HPDE6-E6E7 (cell line): Measurements from ENCODE around the gene ADARB2.

Experiments
- DNase-seq: peaks from one replicate; pipeline ENCODE4 v3.0.0; 2011; ENCODE audit warnings: missing footprints; ENCODE audit errors: extremely low spot score

Gene ADARB2

DNA sequence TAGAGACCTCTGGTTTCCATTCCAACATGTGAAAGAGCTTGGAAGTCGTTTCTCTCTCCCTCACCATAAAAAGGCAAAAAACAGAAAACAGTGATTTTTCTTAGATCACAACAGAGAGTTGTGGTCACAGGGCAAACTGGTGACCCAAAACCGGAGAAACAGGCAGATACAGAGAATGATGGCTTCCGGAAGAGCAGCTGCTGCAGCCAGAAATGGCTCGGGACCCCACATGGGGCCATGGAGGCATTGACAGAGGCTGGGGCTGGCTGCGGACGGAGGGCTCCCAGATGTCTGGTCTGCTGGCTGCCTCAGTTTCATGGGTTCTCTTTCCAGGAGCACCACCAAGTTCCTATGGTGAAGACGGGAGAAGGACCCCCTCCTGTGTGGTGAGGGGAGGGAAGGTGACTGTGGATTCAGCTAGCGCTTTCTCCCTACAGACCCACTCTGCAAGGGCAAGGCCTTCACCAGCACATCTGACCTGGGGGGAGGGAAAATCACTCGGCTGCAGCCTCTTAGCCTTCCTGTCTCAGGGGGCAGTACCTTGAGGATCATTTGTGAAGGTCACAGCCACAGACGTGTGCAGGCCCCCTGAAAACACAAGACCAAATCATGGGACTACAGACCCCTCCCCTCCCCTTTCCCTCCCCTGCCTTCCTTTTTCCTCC lies 599.7 kb downstream of the ADARB2 start:
- no peak for DNase-seq

DNA sequence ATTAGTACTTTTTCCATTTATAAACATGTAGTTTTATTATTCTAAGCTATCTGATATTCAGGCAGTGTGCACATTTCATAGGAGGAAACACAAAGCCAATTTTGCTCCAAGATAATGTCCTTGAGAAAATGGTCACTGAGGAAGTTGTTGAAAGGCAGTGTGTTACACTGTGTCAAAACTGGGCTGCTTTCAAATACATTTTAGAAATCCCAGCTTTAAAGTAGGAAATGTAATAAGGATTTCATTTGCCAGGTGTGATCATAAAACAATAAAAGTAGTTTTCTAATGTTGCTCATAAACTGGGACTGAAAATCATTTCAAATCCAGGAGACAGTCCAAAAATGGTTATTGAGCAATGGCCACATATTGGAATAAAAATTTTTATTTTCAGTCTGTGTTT lies 601.1 kb downstream of the ADARB2 start:
- no peak for DNase-seq

DNA sequence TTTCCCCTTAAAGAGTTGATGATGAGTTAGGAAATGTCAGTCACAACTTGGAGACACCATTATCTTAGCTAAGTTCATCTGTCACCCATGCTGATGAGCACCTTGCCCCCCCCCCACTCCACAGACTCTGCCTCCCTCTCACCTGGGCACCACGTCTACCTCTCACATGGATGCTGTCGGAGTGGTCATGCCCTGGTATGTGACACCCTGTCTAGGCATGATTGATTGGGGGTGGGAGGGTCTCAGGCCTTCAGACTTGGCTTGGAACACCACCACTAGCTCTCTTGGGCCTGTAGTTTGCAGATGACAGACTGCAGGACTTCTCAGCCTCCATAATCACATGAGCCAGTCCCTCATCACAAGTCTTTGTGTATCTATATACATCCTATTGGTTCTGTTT lies 603.2 kb downstream of the ADARB2 start:
- no peak for DNase-seq

DNA sequence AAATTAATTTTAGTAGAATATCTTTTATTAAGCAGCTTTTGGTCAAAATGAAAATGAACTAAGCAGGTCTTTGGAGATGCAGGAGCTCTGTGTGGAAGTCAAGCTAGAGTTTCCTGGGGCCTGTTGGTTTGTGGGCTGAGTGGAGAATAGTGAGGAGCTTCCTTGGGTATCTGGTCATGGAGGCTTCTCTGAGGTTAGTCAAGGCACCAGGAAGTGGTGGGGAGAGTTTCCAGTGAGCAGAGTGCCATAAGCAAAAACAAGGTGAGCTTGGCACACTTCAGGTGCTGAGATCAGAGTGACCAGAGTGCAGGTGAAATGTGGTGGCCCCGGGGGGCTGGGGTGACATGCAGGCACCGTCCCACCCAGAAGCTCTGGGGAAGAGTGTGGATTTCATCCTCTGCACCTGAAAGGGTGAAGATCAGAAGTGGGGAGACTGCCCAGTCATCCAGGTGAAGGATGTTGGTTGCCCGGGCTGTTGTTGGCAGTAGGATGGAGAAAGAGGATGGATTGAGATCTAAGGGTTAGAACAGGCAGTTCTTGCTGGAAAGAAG lies 603.8 kb downstream of the ADARB2 start:
- no peak for DNase-seq

DNA sequence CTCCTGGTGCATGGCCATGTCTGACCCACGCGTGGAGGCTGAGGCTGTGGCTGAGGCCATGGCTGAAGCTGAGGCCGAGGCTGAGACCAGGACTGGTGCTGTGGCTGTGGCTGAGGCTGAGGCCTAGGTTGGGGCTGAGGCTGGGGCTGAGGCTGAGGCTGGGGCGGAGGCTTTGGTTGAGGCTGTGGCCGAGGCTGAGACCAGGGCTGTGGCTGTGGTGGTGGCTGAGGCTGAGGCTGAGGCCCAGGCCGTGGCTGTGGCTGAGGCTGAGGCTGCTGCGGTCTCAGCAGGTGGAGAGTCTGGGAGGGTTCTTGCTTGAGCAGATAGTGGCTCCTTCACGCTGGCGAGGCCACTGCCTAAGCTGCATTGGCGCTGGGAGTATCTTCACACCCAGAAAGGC lies 604.7 kb downstream of the ADARB2 start:
- DNase-seq: no peak

DNA sequence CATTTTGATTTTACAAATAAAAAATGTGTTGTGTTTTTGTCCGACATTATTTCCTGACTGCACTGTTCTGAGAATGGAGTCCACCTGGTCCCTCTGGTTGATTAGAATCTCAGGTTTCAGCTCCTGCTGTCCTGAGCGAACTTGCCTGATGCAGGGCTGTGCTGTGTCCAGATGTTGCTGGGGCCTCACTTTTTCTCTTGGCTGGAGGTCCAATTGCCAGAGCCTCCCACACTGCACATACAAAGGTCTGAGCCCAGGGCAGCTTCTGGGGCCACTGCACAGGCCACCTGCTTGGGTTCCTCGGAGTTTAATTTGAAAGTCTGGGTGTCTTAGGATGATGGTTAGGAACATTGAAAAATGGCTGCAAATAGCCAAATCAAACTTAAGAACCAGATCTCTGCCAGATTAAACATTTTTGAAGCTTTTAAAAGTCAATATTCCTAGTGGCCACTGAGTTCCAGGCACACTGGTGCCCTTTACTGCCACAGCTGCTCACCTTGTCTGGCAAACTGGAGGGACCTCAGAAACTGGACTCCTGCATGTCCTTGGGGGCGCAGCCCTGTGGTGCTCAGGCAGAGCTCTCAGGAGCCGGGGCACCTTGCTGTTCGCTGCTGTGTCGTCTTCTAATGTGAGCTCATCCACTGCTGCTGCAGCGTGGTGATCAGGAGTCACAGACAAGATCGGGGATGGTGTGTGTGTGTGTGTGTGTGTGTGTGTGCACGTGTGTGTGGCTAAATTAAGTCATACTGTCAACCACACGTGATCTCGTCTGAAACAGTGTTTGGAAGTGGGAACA lies 606.1 kb downstream of the ADARB2 start:
- DNase-seq: no peak

DNA sequence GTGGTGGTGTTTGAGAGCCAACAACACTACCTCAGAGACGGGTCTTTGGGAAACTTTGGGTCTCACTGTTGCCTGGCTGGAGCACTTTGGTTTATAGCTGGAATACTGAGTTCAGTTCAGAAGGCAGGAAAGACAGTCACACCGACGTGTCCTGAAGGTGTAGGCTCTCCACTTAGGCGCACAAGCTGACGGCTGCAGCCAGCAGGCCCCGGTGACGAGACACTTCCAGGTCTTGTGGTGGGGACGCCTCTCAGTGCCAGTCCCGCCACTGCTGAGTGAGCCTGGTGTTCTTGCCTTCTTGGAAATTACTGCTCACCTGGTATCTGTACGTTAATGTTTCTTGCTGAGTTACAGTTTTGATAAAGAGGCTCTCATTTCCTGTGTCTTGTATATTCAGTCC lies 607.1 kb downstream of the ADARB2 start:
- no peak for DNase-seq

DNA sequence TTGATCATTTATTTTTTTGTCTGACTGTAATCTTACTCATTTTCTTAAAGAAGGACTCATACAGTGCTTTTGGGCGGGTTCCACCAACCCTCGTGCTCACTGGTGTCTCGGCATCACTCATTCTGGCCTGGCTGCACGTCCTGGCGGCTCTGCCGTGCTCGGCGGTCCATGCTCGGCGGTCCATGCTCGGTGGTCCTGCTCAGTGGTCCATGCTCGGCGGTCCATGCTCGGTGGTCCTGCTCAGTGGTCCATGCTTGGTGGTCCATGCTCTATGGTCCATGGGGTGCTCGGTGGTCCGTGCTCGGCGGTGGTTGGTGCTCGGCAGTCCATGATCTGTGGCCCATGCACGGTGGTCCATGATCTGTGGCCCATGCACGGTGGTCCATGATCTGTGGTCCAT lies 608.7 kb downstream of the ADARB2 start:
- DNase-seq: no peak

DNA sequence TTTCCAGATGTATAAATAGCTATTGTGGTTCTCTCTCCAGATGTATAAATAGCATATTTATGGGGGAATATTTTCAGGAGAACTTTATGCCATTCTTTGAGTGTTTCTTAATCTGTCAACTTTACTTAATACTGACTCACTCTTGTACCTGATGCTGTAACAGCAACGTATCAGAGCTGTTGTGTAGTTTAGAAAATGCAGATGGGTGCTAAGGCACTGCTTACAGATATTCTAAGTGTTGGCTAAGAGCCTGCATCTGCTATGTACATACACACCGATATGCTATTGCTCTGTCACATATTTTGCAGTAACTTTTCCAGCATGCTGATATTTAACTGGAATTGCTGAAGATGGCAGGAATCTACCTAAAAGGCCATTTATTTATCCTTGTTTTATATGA lies 609.2 kb downstream of the ADARB2 start:
- no peak for DNase-seq

DNA sequence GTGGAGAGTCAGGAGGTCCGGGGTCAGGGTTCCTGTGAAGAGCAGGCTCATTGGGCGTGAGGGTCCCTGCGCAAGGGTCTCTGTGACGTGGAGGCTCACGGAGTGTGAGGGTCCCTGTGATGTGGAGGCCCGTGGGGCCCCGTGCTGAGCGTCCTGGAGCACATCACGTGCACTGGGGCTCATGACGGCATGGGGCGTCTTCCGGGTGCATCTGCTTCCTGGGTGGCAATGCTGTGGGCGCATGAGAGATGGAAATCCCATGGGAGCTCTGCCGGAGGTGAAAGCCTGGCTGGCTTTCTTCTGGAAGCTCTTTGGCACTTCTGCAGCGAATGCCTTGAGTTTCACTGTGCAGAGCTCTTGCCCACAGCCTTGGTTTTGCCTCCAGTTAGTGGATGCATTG lies 609.7 kb downstream of the ADARB2 start:
- no peak for DNase-seq
